HCT116 (cell line): Measurements from ENCODE around the gene HOXA7. TPM values are rescaled to one million over a fixed set of nuclear protein-coding genes. Genes with fewer than 3 reads are reported as not detected.

ENCODE experiments used
- ATAC-seq: fragments of 200-7000 bp; cut with Tn5 transposase; 2 replicates; pipeline ENCODE4 v1.9.1; 2020; ENCODE audit warnings: mild to moderate bottlenecking, moderate library complexity
- BruUV-seq: library from RNA; stranded (reverse); fragments of 400-500 nt; replicated peaks from 2 replicates; lab custom pipeline; 2021; lab: Mats Ljungman, UMichigan
- CTCF ChIA-PET: fragments of 300-600 bp; sonication (Branson Sonifier 250); formaldehyde crosslinking; loops from one replicate; lab custom pipeline; 2021; ENCODE audit warnings: antibody characterized with exemption; lab: Charles Lee
- POLR2A ChIA-PET: fragments of 300-600, 350-600 bp; sonication (Branson Sonifier 250); formaldehyde crosslinking; loops from one replicate; lab custom pipeline; 2021; ENCODE audit warnings: antibody characterized with exemption; lab: Charles Lee
- RAD21 ChIA-PET, 2 experiments: fragments of 300-600 bp; sonication (Branson Sonifier 250); formaldehyde crosslinking; loops; one replicate each; lab custom pipeline; 2023; ENCODE audit warnings: low total read pairs in 2 of 2; ENCODE audit not compliant: uncharacterized antibody in 2 of 2, unreplicated experiment in 2 of 2, low non-redundant PET in 1 of 2; lab: Charles Lee
- DNase-seq: peaks from one replicate; pipeline ENCODE4 v3.0.0-alpha.2; 2010; ENCODE audit warnings: low read depth, low spot score
- H2AFZ ChIP-seq: fragments of 200-600 bp; shearing (Covaris generic), sonication (generic); 2 replicates; pipeline ENCODE4 v1.6.1; 2017; ENCODE audit warnings: low read depth, mixed run types, mixed read lengths, antibody characterized with exemption, low read length; ENCODE audit not compliant: poor library complexity, severe bottlenecking
- H3K27ac ChIP-seq: 2 replicates; pipeline ENCODE4 v1.5.1; 2012; ENCODE audit warnings: low read depth, low read length
- H3K27me3 ChIP-seq: fragments of 200-600 bp; sonication (generic); 2 replicates; pipeline ENCODE4 v1.6.1; 2016; ENCODE audit warnings: mixed run types, low read length, mixed read lengths; ENCODE audit not compliant: insufficient read depth
- H3K36me3 ChIP-seq, 2 experiments: fragments of 200-500 bp in 1 of 2; fragments of 200-600 bp in 1 of 2; sonication (Bioruptor generic) in 1 of 2; sonication (generic) in 1 of 2; 2 replicates each; pipeline versions ENCODE4 v1.5.1 to v1.6.1; 2014 to 2016; ENCODE audit warnings: low read length in 2 of 2, inconsistent platforms in 1 of 2, mixed read lengths in 1 of 2, mixed run types in 1 of 2; ENCODE audit not compliant: insufficient read depth in 2 of 2, control insufficient read depth in 1 of 2
- H3K4me1 ChIP-seq, 2 experiments: fragments of 200-600 bp in 1 of 2; sonication (generic) in 1 of 2; 2 replicates each; pipeline versions ENCODE4 v1.5.1 to v1.6.1; 2012 to 2017; ENCODE audit warnings: low read length in 2 of 2, inconsistent platforms in 1 of 2, mild to moderate bottlenecking in 1 of 2, mixed read lengths in 1 of 2, mixed run types in 1 of 2, moderate library complexity in 1 of 2; ENCODE audit not compliant: insufficient read depth in 2 of 2, control insufficient read depth in 1 of 2
- H3K4me2 ChIP-seq: fragments of 200-600 bp; sonication (generic); 2 replicates; pipeline ENCODE4 v1.6.1; 2017; ENCODE audit warnings: mixed run types, low read length, mixed read lengths
- H3K4me3 ChIP-seq, 2 experiments: fragments of 200-600 bp in 1 of 2; sonication (generic) in 1 of 2; replicated peaks in 1 of 2; 2 replicates each; pipeline ENCODE4 v1.5.1; 2011 to 2016; ENCODE audit warnings: low read length in 2 of 2, control low read depth in 1 of 2, low read depth in 1 of 2, mild to moderate bottlenecking in 1 of 2, mixed read lengths in 1 of 2, mixed run types in 1 of 2
- H3K79me2 ChIP-seq: fragments of 200-600 bp; sonication (generic); 2 replicates; pipeline ENCODE4 v1.6.1; 2017; ENCODE audit warnings: mild to moderate bottlenecking, mixed run types, low read length, moderate library complexity, mixed read lengths; ENCODE audit not compliant: insufficient read depth
- H3K9ac ChIP-seq: fragments of 200-600 bp; sonication (generic); 2 replicates; pipeline ENCODE4 v1.6.1; 2016; ENCODE audit warnings: low read length, mixed read lengths
- H3K9me2 ChIP-seq: fragments of 200-600 bp; sonication (generic), shearing (Covaris generic); 2 replicates; pipeline ENCODE4 v1.6.1; 2017; ENCODE audit warnings: mixed run types, mild to moderate bottlenecking, moderate library complexity; ENCODE audit not compliant: insufficient read depth
- H3K9me3 ChIP-seq, 2 experiments: fragments of 200-500 bp in 1 of 2; fragments of 200-600 bp in 1 of 2; sonication (Bioruptor generic) in 1 of 2; sonication (generic) in 1 of 2; 2 replicates each; pipeline ENCODE4 v1.6.1; 2014 to 2017; ENCODE audit warnings: low read length in 2 of 2, mixed read lengths in 2 of 2, inconsistent platforms in 1 of 2, low read depth in 1 of 2, mild to moderate bottlenecking in 1 of 2, mixed run types in 1 of 2, moderate library complexity in 1 of 2; ENCODE audit not compliant: control insufficient read depth in 1 of 2, insufficient read depth in 1 of 2
- H4K20me1 ChIP-seq: fragments of 200-600 bp; sonication (generic), shearing (Covaris generic); 2 replicates; pipeline ENCODE4 v1.6.1; 2017; ENCODE audit warnings: mixed run types, mild to moderate bottlenecking, moderate library complexity; ENCODE audit not compliant: insufficient read depth
- ATF3 ChIP-seq: IDR thresholded peaks from 2 replicates; pipeline ENCODE4 v1.6.1; 2012
- CBX3 ChIP-seq: IDR thresholded peaks from 2 replicates; pipeline ENCODE4 v1.6.1; 2012; ENCODE audit warnings: low read depth
- CEBPB ChIP-seq: IDR thresholded peaks from 2 replicates; pipeline ENCODE4 v1.6.1; 2012; ENCODE audit warnings: low read depth
- CTCF ChIP-seq, 3 experiments: fragments of 200-600 bp in 1 of 3; sonication (generic) in 1 of 3; IDR thresholded peaks in 2 of 3; conservative IDR thresholded peaks in 1 of 3; 2 replicates each; pipeline ENCODE4 v1.5.1; 2012 to 2017; ENCODE audit warnings: low read depth in 2 of 3, low read length in 2 of 3, antibody characterized with exemption in 1 of 3, borderline replicate concordance in 1 of 3, control low read depth in 1 of 3, mild to moderate bottlenecking in 1 of 3, mixed read lengths in 1 of 3, mixed run types in 1 of 3, moderate library complexity in 1 of 3; ENCODE audit not compliant: insufficient read depth in 1 of 3
- EGR1 ChIP-seq: IDR thresholded peaks from 2 replicates; pipeline ENCODE4 v1.6.1; 2012; ENCODE audit warnings: low read depth
- ELF1 ChIP-seq: IDR thresholded peaks from 2 replicates; pipeline ENCODE4 v1.6.1; 2012; ENCODE audit warnings: low read depth, borderline replicate concordance
- EZH2 ChIP-seq: fragments of 200-600 bp; sonication (generic); IDR thresholded peaks from 2 replicates; pipeline ENCODE4 v1.6.1; 2017; ENCODE audit warnings: antibody characterized with exemption, mixed run types
- EZH2phosphoT487 ChIP-seq: fragments of 200-600 bp; IDR thresholded peaks from 2 replicates; pipeline ENCODE4 v1.6.1; 2018; ENCODE audit warnings: antibody characterized with exemption, borderline replicate concordance
- POLR2A ChIP-seq: IDR thresholded peaks from 2 replicates; pipeline ENCODE4 v1.7.0; 2011; ENCODE audit warnings: borderline replicate concordance; ENCODE audit not compliant: insufficient read depth, insufficient read length; ENCODE audit errors: extremely low read depth
- POLR2AphosphoS5 ChIP-seq: IDR thresholded peaks from 2 replicates; pipeline ENCODE4 v1.6.1; 2011; ENCODE audit warnings: mild to moderate bottlenecking, low read depth, low read length, moderate library complexity
- SIN3A ChIP-seq: IDR thresholded peaks from 2 replicates; pipeline ENCODE4 v1.6.1; 2012; ENCODE audit warnings: low read depth
- SP1 ChIP-seq: IDR thresholded peaks from 2 replicates; pipeline ENCODE4 v1.6.1; 2012; ENCODE audit warnings: low read depth
- TCF7L2 ChIP-seq: IDR thresholded peaks from 2 replicates; pipeline ENCODE4 v1.7.0; 2011; ENCODE audit warnings: borderline replicate concordance, inconsistent platforms; ENCODE audit not compliant: insufficient read depth, insufficient read length; ENCODE audit errors: extremely low read depth
- YY1 ChIP-seq: IDR thresholded peaks from 2 replicates; pipeline ENCODE4 v1.6.1; 2011; ENCODE audit warnings: low read length, low read depth, moderate library complexity, mild to moderate bottlenecking; ENCODE audit not compliant: insufficient replicate concordance; ENCODE audit errors: extremely low read depth
- ZBTB33 ChIP-seq: IDR thresholded peaks from 2 replicates; pipeline ENCODE4 v1.6.1; 2011; ENCODE audit warnings: mild to moderate bottlenecking, low read length, moderate library complexity; ENCODE audit not compliant: insufficient replicate concordance; ENCODE audit errors: extremely low read depth
- ZNF274 ChIP-seq: fragments of 200-500 bp; sonication (Bioruptor generic); IDR thresholded peaks from 2 replicates; pipeline ENCODE4 v1.6.1; 2014; ENCODE audit warnings: mild to moderate bottlenecking, low read depth, low read length, inconsistent platforms
- intact Hi-C: fragments of 100-400 bp; cut with micrococcal nuclease; formaldehyde crosslinking; loops from 2 replicates; pipeline ENCODE4 v1.10.0; 2022
- total RNA-seq: library from RNA; stranded (reverse); gene quantifications from one replicate; pipeline ENCODE4 v1.2.1, GENCODE V29; 2021; ENCODE audit not compliant: unreplicated experiment

HOXA7 gene
- total RNA-seq, 1 experiment from 2014 or later = 15.0 TPM

- Histone ChIP-seq H3K36me3 (no peaks in the 10 kb centered on the region), H3K9me3 (no peaks in the 10 kb centered on the region), H3K27ac (0 out of 2 replicates have a peak overlapping the region, but pooled peaks have one; percentile 91), H3K4me2 (no peak overlapping the region), H3K79me2 (peaks cover 35% of the 10 kb centered on the region), H3K27me3 (no peaks in the 10 kb centered on the region), H3K4me1 (peaks cover 21 to 58% of the 10 kb centered on the region in 2 experiments), H3K4me3 (no peak overlapping the region), H3K9ac (no peak overlapping the region), H3K9me2 (no peaks in the 10 kb centered on the region)
- CTCF ChIA-PET = no interaction called here
- POLR2A ChIA-PET = no interaction called here
- no peak for TF ChIP-seq EZH2phosphoT487
- no peak for TF ChIP-seq ELF1
- no peak for TF ChIP-seq EGR1
- TF ChIP-seq EZH2 = no peak
- TF ChIP-seq POLR2AphosphoS5 = no peak
- no peak for TF ChIP-seq YY1
- no peak for TF ChIP-seq CTCF (IDR thresholded peaks at IDR 0.05 in 2 of 3, conservative IDR thresholded peaks at IDR 0.05 in 1 of 3; ENCODE audit: borderline replicate concordance in 1 of 3, insufficient read depth in 1 of 3, low read depth in 2 of 3, low read length in 2 of 3)
- TF ChIP-seq ZBTB33 = no peak
- TF ChIP-seq ATF3 = no peak
- TF ChIP-seq SIN3A = no peak
- no peak for TF ChIP-seq SP1
- no peak for TF ChIP-seq ZNF274
- TF ChIP-seq CEBPB = no peak
- no peak for TF ChIP-seq CBX3
- TF ChIP-seq TCF7L2 = no peak
- TF ChIP-seq POLR2A = no peak
- TF ChIP-seq, all 23 proteins: peak for 0
- TSS peak; percentile 11 for BruUV-seq
- RAD21 ChIA-PET = no interaction called here
- Histone ChIP-seq H2AFZ (no peak overlapping the region), H4K20me1 (no peaks in the 10 kb centered on the region)
- intact Hi-C loops = loop anchor here (5.0 kb wide), 1 partner anchor 302 kb away; no protein-coding TSS in a partner anchor
- DNase-seq = no peak
- no peak for ATAC-seq
Observed at GRCh38 chr7:27154369-27154768, 2.1 kb downstream of the HOXA7 start.
